ENCODE data around the gene C17orf75.

C17orf75 gene

GRCh38 chr17:32302860-32303649, 38.9 kb downstream of the C17orf75 start:
- DNase-seq (ENCODE audit: low read depth): no peak

GRCh38 chr17:32302037-32302436, 39.9 kb downstream of the C17orf75 start:
- no peak for DNase-seq (ENCODE audit: low read depth)

GRCh38 chr17:32299580-32300164, 42.3 kb downstream of the C17orf75 start:
- DNase-seq (ENCODE audit: low read depth): no peak

GRCh38 chr17:32298721-32299579, 43.0 kb downstream of the C17orf75 start:
- no peak for DNase-seq (ENCODE audit: low read depth)

- no peak for DNase-seq (ENCODE audit: low read depth)
These were observed 43.7 kb downstream of the C17orf75 start for GRCh38 chr17:32298298-32298697.

GRCh38 chr17:32297860-32298259, 44.1 kb downstream of the C17orf75 start:
- DNase-seq (ENCODE audit: low read depth): no peak

- DNase-seq (ENCODE audit: low read depth): no peak
These were observed 44.5 kb downstream of the C17orf75 start for GRCh38 chr17:32297424-32297823.

GRCh38 chr17:32292094-32292493, 49.9 kb downstream of the C17orf75 start:
- DNase-seq (ENCODE audit: low read depth): no peak

- DNase-seq (ENCODE audit: low read depth): no peak
These were observed 52.4 kb downstream of the C17orf75 start for GRCh38 chr17:32289471-32290070.

GRCh38 chr17:32288615-32289014, 53.4 kb downstream of the C17orf75 start:
- DNase-seq (ENCODE audit: low read depth): no peak

GRCh38 chr17:32287804-32288511, 54.0 kb downstream of the C17orf75 start:
- no peak for DNase-seq (ENCODE audit: low read depth)

- DNase-seq (ENCODE audit: low read depth): no peak
These were observed 55.5 kb downstream of the C17orf75 start for GRCh38 chr17:32286518-32286900.

- DNase-seq (ENCODE audit: low read depth): no peak
These were observed 56.0 kb downstream of the C17orf75 start for GRCh38 chr17:32285746-32286517.

- no peak for DNase-seq (ENCODE audit: low read depth)
These were observed 56.7 kb downstream of the C17orf75 start for GRCh38 chr17:32285306-32285705.

- no peak for DNase-seq (ENCODE audit: low read depth)
These were observed 58.2 kb downstream of the C17orf75 start for GRCh38 chr17:32283745-32284201.

GRCh38 chr17:32281011-32281451, 60.9 kb downstream of the C17orf75 start:
- no peak for DNase-seq (ENCODE audit: low read depth)

- no peak for DNase-seq (ENCODE audit: low read depth)
These were observed 61.9 kb downstream of the C17orf75 start for GRCh38 chr17:32279891-32280716.

- DNase-seq (ENCODE audit: low read depth): no peak
These were observed 63.2 kb downstream of the C17orf75 start for GRCh38 chr17:32278815-32279214.

Measured in T-helper 22 cell (primary cell).